K562 (cell line): ENCODE measurements around the gene THUMPD2.

ENCODE experiments used
- ATF1 ChIP-seq, 2 experiments: fragments of 450-650 bp in 1 of 2; IDR thresholded peaks; 2 replicates each; pipeline ENCODE4 v1.6.1; 2016; ENCODE audit warnings: missing compliant biosample characterization in 1 of 2, missing genetic modification characterization in 1 of 2
- NRF1 ChIP-seq, 2 experiments: fragments of 450-650 bp; IDR thresholded peaks in 1 of 2; conservative IDR thresholded peaks in 1 of 2; 2 replicates each; pipeline ENCODE4 v1.6.1; 2014; ENCODE audit warnings: mild to moderate bottlenecking in 2 of 2
- POLR2AphosphoS5 ChIP-seq: IDR thresholded peaks from 2 replicates; pipeline ENCODE4 v1.6.1; 2011; ENCODE audit warnings: mild to moderate bottlenecking, low read depth, low read length, moderate library complexity; ENCODE audit not compliant: control insufficient read depth, insufficient read depth
- RAD21 ChIP-seq, 2 experiments: fragments of 250-450 bp in 1 of 2; fragments of 450-650 bp in 1 of 2; sonication (Bioruptor Pico) in 1 of 2; formaldehyde crosslinking in 1 of 2; IDR thresholded peaks in 1 of 2; conservative IDR thresholded peaks in 1 of 2; 2 replicates each; pipeline versions ENCODE4 v1.4.0 to v1.8.0; 2020 to 2022; ENCODE audit warnings: mild to moderate bottlenecking in 2 of 2, moderate library complexity in 1 of 2
- SOX6 ChIP-seq: fragments of 450-650 bp; IDR thresholded peaks from 2 replicates; pipeline ENCODE4 v1.6.1; 2014; ENCODE audit warnings: mild to moderate bottlenecking
- SP1 ChIP-seq: sonication (generic); formaldehyde crosslinking; IDR thresholded peaks from 2 replicates; pipeline ENCODE4 v1.8.1; 2022; ENCODE audit warnings: mild to moderate bottlenecking, missing genetic modification reagents
- ZNF143 ChIP-seq: sonication (generic); formaldehyde crosslinking; IDR thresholded peaks from 2 replicates; pipeline ENCODE4 v1.9.0; 2022; ENCODE audit warnings: mild to moderate bottlenecking, missing genetic modification reagents
- TF ChIP-seq, protein P1 (sequence below), 3 experiments: IDR thresholded peaks in 2 of 3; conservative IDR thresholded peaks in 1 of 3; 2 replicates each; pipeline ENCODE4 v1.5.1; 2011 to 2012; ENCODE audit warnings: low read length in 3 of 3, mild to moderate bottlenecking in 3 of 3, control low read depth in 2 of 3, improper control_type of control experiment in 1 of 3, inconsistent platforms in 1 of 3, low read depth in 1 of 3, mixed read lengths in 1 of 3, moderate library complexity in 1 of 3; ENCODE audit not compliant: insufficient read depth in 2 of 3

DNA sequence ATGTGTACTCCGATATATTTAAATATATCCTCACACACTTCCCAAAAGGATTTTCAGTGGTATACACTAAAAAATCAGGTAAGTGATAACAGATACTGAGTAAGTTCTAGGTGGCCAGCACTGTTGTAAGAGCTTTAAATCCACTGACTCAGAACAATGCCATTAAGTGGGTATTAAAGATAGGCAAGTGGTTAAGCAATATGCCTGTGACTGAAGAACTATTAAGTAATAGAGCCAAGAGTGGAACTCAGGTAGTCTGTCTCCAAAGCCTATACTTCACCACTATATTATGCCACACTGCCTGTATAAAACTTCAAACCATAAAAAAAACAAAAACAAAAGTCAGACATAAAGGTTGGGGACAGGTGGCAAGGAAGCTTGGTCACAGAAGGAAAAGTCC, 37.2 kb downstream of the THUMPD2 start:
- TF ChIP-seq, protein P1, sequence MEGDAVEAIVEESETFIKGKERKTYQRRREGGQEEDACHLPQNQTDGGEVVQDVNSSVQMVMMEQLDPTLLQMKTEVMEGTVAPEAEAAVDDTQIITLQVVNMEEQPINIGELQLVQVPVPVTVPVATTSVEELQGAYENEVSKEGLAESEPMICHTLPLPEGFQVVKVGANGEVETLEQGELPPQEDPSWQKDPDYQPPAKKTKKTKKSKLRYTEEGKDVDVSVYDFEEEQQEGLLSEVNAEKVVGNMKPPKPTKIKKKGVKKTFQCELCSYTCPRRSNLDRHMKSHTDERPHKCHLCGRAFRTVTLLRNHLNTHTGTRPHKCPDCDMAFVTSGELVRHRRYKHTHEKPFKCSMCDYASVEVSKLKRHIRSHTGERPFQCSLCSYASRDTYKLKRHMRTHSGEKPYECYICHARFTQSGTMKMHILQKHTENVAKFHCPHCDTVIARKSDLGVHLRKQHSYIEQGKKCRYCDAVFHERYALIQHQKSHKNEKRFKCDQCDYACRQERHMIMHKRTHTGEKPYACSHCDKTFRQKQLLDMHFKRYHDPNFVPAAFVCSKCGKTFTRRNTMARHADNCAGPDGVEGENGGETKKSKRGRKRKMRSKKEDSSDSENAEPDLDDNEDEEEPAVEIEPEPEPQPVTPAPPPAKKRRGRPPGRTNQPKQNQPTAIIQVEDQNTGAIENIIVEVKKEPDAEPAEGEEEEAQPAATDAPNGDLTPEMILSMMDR (IDR thresholded peaks at IDR 0.05 in 2 of 3, conservative IDR thresholded peaks at IDR 0.05 in 1 of 3; ENCODE audit: insufficient read depth in 2 of 3, low read depth in 1 of 3, low read length in 3 of 3) = no peak
- TF ChIP-seq POLR2AphosphoS5 = no peak
- no peak for TF ChIP-seq SP1 (CRISPR knock-in tag)
- no peak for TF ChIP-seq SOX6
- TF ChIP-seq RAD21 (CRISPR knock-in tag; conservative IDR thresholded peaks at IDR 0.05 in 1 of 2, IDR thresholded peaks at IDR 0.05 in 1 of 2) = no peak
- no peak for TF ChIP-seq ATF1 (CRISPR knock-in tag; IDR thresholded peaks at IDR 0.05)
- TF ChIP-seq ATF1 (tag; IDR thresholded peaks at IDR 0.05) = no peak
- no peak for TF ChIP-seq ZNF143
- TF ChIP-seq NRF1 (conservative IDR thresholded peaks at IDR 0.05 in 1 of 2, IDR thresholded peaks at IDR 0.05 in 1 of 2) = no peak
